HG03342 (cell line): ENCODE data around the gene CHID1.
A peak's percentile ranks its signal among the peaks of the same experiment; 100 is the strongest.

ENCODE experiments used
- ATAC-seq: cut with Tn5 transposase; IDR thresholded peaks from one replicate; pipeline ENCODE4 v1.9.1; 2021; ENCODE audit warnings: mild to moderate bottlenecking, moderate library complexity; ENCODE audit not compliant: unreplicated experiment

Gene CHID1

GRCh38 chr11:910589-911030, at the start of gene CHID1:
Gene CHID1 (minus strand): TSS chr11:910810. CDS start chr11:904816, 5,994 bp downstream.
- peak; percentile 85 for ATAC-seq

GRCh38 chr11:959608-960007, 49.0 kb upstream of the CHID1 start:
- ATAC-seq = no peak

DNA sequence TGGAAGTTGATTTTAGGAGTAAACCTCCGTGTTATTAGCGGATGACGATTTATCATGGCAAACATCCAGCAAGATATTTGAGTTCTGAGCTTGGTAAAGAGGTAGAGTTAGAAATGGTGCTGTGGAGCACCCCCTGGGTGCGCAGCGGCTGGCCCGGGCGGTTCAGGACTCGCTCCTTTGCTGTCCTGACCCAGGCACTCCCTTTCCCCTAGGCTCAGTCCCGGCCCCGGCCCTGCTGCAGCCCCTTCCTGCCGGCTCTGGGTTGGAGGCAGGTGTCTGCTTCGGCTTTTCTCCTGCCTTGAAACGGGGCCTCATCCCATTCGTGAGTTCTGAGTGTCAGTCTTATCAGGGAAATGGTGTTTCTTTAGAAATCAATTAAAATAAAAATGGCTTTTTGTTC, 48.4 kb upstream of the CHID1 start:
- ATAC-seq = no peak

GRCh38 chr11:958101-958500, 47.5 kb upstream of the CHID1 start:
- no peak for ATAC-seq

- no peak for ATAC-seq
These were observed 46.8 kb upstream of the CHID1 start for GRCh38 chr11:957212-957920.

- no peak for ATAC-seq
These were observed 44.8 kb upstream of the CHID1 start for GRCh38 chr11:955154-956063.

- no peak for ATAC-seq
These were observed 44.0 kb upstream of the CHID1 start for GRCh38 chr11:954392-955153.

GRCh38 chr11:953512-953911, 42.9 kb upstream of the CHID1 start:
- ATAC-seq = no peak

DNA sequence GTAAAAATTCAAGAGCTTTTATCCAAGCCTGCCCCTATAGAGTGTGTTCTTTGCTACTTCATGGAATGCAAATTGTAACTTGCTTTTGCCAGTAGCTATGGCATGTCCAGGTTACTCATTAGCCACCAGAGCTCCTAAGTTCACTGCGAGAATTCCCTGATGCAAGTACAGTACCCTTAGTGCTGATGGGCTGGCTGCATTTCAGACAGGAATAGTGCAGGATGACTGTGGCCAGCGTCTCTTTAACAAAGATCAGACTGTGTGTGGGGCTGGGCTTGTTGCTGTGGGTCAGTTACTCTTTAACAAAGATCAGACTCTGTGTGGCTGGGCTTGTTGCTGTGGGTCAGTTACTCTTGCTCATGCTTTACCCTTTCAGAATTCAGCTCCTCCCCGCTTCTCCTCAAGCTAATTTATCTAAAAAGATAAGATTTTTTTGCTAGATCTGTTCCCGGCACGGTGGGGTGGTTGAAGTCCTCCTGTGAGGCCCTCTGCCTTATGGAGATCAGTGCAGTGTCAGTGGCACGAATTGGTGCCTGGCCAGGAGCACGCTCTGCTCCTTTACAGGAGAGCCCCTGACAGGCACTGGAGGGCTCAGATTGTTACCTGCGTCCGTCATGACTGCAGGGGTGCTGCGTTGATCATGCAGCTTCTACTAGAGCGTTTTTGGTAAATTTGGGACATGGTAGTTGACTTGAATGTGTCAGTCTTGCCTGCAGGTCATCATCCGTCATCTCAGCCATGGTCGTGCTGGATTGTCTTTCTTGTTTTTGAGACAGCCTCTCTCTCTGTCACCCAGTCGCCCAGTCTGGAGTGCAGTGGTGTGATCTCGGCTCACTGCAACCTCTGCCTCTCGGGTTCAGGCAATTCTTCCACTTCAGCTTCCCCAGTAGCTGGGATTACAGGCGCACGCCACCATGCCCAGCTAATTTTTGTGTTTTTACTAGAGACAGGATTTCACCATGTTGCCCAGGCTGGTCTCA, 42.1 kb upstream of the CHID1 start:
- no peak for ATAC-seq

GRCh38 chr11:951507-951906, 40.9 kb upstream of the CHID1 start:
- ATAC-seq = no peak

GRCh38 chr11:947744-948143, 37.1 kb upstream of the CHID1 start:
- no peak for ATAC-seq

DNA sequence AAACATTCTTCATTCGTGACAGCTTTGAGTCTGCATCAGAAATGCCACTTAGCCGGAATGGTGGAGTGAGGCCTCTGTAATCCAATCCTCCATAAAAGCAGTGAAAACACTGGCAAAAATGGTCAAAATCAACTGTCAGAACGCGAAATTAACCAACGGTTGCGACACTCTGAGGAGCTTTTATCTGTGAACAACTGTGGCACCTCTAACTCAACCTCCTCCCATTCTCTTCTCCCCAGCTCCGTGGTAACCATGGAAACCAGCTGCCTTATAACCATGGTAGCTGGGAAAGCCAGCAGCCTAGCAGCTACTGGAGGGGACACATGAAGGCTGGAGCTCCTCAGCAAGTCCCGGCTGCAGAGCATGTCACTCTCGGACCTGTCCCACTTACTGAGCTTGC, 35.4 kb upstream of the CHID1 start:
- no peak for ATAC-seq

GRCh38 chr11:944711-945470, 34.3 kb upstream of the CHID1 start:
- no peak for ATAC-seq

- no peak for ATAC-seq
These were observed 32.2 kb upstream of the CHID1 start for GRCh38 chr11:942823-943222.

GRCh38 chr11:940496-941135, 30.0 kb upstream of the CHID1 start:
- ATAC-seq = no peak

DNA sequence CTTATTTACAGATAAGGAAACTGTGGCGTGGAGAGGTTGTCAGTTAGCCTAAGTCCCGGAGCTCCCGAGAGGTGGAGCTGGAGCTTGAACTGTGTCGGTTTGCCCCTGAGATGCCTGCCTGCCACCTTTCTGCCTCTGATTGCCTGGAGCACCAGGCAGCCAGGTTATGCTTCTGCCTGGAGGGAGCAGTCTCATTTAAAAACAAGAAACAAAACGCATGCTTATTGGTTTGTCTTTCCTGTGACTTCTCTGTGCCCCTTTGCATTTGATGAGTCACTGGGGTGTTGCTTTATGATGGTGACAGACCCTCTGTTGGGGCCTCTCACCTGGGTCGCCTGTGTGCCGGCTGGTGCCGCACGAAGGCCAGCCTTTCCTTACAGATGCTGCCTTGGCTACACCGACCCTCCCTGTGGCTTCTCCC, 27.2 kb upstream of the CHID1 start:
- ATAC-seq = no peak

DNA sequence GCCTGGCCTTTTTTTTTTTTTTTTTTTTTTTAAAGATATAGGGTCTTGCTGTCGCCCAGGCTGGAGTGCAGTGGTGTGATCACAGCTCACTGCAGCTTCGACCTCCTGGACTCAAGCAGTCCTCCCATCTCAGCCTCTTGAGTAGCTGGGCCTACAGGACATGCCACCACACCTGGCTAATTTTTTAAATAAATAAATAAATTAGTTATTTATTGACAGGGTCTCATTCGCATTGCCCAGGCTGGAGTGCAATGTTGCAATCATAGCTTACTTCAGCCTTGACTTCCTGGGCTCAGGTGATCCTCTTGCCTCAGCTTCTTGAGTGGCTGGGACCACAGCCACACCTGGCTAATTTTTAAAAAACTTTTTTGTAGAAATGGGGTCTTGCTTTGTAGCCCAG, 25.6 kb upstream of the CHID1 start:
- no peak for ATAC-seq

GRCh38 chr11:934527-934926, 23.9 kb upstream of the CHID1 start:
- no peak for ATAC-seq

GRCh38 chr11:933936-934335, 23.3 kb upstream of the CHID1 start:
- ATAC-seq = no peak
